Dedifferentiated amniotic fluid mesenchymal stem cell (primary cell): ENCODE measurements around the gene C17orf100.

Experiments used
- DNase-seq: peaks from one replicate; pipeline ENCODE4 v3.0.0-alpha.2; 2016; ENCODE audit errors: extremely low spot score

The C17orf100 gene

DNA sequence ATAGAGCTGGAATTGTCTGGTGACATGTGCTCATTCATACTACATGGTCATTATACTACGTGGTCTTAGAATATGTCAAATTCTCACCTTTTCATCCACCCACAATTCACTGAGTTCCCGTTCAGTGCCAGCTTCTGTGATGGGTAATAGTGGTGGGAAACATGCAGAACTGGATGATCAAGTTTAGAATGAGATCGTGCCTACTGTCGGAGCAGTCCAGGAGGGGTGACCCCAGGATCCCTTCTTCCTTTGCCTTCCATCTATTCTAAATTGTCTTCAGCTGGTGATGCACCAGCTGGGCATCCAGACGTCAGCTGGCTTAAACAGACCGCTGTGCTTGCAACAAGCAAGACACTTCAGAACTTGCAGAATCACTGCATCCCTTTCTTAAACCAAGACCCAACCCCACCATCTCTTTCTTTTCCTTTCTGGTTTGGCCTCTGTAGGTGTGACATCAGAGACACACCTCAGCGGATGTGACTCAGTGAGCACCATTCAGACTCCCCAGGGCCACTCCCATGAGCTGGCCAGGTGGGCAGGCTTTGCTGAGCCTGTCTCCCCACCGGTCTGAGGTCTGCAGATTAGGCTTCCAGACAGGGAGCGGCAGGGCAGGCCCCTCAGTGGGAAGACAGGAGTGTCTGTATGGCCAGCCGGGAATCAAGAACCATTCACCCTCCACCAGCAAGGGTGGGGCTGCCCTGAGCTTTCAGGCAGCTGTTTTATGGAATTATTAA is 18.1 kb downstream of the C17orf100 start:
- DNase-seq = no peak

GRCh38 chr17:6670571-6670970 is 19.0 kb downstream of the C17orf100 start:
- no peak for DNase-seq

DNA sequence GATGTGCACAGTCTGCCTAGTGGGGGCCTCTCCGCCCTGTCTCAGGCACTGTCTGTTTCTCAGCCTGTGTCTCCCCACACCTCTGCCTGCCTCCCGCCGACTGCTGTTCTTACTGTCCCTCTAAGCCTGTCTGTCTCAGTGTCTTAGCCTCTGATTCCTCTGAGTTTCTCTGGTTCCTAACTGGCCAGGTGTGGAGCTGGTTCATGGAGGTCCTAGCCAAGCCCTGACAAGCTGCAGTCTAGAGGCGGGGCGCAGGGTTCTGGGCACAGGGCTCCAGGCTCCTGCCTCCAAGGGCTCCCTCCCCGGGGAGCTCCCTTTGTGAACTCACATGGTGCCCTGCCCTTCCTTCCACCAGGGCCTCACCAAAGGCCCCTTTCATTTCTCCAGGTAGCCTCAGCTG is 19.4 kb downstream of the C17orf100 start:
- DNase-seq = no peak

- DNase-seq = no peak
These were observed 19.9 kb downstream of the C17orf100 start for GRCh38 chr17:6671431-6671830.

GRCh38 chr17:6674586-6674985 is 23.0 kb downstream of the C17orf100 start:
- no peak for DNase-seq

GRCh38 chr17:6675201-6675825 is 23.8 kb downstream of the C17orf100 start:
- DNase-seq = no peak

GRCh38 chr17:6676802-6677157 is 25.2 kb downstream of the C17orf100 start:
- DNase-seq = no peak

DNA sequence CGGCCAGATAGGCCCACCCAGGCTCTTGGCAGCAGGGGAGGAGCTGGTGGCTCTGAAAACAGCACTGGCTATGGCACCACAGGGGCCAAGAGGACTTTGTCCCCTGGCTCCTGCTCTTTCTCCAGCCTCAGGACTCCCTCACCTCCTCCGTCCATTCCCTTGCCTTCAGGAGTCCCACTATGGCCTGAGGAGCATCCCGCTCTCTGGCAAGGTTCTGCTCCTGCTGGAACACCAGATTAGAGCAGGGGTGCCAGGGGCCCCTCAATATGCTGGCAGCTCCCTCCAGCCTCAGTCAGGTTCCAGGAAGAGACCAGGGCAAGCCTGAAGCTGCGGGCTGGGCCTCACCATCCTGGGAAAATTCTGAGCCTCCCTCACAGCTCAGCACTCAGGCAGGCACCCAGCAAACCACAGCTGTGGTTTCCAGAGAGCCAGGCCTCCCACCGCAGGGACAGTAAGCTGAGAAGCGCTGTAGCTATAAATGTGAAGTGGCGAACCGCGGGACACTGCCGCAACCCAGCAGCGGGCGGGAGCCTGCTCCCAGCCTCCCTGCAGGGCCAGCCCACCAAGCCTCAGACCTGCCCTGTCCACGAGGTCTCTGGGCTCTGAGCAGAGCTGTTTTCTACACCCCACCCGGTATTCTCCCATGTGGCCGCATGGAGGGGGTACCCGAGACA is 25.7 kb downstream of the C17orf100 start:
- no peak for DNase-seq

DNA sequence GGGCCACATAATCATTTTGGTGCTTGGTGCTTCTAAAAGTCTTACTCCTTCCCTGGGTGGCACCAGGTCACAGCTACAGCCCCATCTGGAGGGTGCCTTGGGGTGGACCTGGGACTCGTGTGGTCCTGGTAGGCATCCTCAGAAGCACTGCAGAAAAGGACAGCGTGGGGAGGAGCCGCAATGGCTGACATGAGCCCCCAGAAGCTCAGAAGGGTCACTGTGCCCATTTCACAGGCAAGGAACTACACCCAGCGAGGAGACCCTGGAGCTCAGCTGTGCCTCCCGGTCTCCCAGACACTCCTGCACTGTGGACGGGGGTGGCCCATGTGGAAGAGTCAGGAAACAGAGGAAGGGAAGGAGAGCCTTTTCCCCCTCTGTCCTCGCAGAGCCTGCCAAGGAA is 26.4 kb downstream of the C17orf100 start:
- DNase-seq = no peak

DNA sequence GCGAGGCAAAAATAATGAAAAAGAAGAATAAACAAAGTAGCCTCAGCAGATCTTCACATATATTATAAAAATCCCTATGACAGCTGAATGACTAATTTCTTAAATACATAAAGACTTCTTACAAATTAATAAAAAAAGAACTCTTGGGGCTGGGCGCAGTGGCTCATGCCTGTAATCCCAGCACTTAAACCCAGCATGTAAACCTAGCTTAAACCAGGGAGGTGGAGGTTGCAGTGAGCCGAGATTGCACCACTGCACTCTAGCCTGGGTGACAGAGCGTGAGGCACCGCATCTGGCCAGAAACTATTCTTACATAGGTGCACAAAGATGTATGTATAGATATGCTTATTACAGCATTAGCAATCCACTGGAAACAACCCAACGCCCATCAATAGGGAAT is 27.7 kb downstream of the C17orf100 start:
- DNase-seq = no peak

DNA sequence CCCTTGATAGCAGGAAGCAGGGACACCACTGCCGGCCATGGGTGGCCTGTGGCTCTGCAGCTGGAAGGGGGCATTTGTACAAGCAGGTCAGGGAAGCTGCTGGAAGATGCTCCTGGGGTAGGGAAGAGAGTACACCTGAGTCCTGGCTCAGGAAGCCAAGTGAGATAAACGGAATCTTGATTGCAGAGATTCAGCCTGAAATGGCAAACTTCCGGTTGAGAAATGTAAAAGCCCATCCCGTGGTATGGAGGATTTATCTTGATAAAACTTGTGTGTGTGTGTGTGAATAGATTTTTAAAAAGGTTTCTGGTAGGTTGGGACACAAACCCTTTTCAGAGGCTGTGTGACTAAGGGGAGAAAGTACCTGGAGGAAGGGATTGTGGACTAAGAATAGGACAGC is 29.6 kb downstream of the C17orf100 start:
- DNase-seq = no peak

DNA sequence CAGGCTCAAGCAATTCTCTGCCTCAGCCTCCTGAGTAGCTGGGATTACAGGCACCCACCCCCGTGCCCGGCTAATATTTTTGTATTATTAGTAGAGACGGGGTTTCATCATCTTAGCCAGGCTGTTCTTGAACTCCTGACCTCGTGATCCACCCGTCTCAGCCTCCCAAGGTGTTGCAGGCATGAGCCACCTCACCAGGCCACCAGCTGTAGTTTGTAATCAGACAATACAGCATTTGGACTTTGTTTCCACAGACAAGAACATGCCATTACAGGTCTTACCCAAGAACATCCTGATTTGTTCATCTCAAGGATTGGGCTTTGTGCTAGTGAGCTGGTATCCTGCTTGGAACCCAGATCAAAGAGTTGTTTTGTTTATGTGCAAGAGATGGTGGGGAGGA is 30.1 kb downstream of the C17orf100 start:
- no peak for DNase-seq

DNA sequence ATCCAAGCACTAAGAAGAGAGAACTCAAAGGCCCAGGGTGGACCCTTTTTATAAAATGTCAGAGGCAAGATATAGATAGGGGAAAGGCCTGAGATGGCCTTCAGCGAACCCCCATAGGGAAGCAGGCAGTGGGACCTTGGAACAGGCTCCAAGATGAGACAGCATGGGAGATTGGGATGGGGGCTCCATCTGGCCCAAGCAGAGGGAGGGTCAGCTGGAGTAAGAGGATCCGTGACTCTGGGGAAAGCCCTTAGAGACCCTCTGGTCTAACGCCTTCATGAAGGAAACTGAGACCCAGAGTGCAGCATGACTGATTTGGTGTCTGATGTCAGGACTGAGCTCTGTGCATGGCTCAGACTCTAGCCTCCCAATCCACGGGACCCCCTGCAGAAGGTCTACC is 30.8 kb downstream of the C17orf100 start:
- no peak for DNase-seq

GRCh38 chr17:6683081-6683684 is 31.6 kb downstream of the C17orf100 start:
- no peak for DNase-seq

DNA sequence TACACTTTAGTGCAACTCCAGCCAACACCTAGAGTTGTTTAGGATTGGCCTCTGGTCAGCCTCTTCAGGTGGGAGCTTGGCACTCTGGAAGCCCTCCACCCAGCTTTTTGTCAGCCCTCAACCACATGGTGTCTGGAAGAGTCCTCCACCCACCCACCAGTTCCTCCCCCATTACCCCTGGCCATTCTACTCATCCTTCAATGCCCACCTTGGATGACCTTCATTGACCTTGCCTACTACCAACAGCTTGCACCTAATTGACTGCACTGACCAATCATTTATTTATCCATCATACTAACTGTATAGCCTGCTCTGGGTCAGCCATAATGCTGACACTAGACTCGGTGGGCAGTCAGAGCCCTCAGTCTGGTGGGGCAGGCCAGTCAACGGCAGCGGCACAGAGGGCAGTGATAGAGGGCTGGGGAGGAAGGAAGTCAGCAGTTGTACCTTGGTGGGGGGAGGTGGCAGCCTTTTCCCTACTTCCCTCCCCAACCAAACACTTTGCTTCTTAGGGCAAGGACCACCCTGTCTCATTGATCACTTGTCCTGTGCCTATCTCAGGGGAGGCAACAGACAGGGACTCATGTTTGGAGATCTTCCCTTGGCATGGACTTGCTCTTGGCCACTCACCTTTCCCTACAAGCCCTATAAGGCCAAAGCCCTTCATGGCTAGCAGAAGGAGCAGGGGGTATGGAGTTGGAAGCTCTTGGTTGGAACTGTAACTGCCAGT is 32.3 kb downstream of the C17orf100 start:
- no peak for DNase-seq

- no peak for DNase-seq
These were observed 32.9 kb downstream of the C17orf100 start for GRCh38 chr17:6684460-6684783.

- DNase-seq = no peak
These were observed 33.6 kb downstream of the C17orf100 start for GRCh38 chr17:6684881-6685767.

DNA sequence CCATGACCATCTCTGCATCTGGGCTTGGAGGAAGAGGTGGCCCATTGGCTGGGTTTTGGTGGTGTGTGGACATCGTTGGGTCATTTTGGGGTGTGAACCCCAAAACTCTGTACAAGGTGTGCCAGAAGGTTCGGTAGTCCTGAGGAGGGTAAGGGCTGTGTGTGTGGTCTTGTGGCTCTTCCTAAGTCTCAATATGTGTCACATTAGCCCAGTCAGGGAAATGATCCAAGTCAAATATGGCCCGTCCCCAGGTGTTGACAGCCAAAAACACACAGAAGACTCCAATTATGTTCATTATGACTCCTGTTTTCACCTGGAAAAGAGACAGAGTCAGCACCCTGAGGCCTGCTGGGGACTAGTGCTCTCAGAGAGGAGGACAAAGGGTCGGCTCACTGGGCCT is 34.5 kb downstream of the C17orf100 start:
- no peak for DNase-seq

DNA sequence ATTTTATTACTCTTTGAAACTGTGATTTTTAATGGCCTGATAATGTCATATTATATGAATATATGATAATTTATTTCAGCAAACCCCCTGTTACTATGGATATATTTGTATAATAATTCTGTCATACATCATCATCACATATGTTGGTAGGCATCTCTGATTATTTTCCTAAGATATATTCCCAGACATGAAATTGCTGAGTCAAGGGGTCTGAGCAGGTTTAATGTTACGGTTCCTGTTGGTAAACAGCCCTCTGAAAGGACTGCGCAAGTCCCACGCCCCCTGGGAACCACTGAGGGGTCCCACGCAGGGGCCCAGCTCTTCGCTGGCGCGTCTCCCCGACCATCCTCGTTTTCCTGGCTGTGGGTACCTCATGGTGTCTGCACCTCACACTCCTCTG is 37.4 kb downstream of the C17orf100 start:
- DNase-seq = no peak

DNA sequence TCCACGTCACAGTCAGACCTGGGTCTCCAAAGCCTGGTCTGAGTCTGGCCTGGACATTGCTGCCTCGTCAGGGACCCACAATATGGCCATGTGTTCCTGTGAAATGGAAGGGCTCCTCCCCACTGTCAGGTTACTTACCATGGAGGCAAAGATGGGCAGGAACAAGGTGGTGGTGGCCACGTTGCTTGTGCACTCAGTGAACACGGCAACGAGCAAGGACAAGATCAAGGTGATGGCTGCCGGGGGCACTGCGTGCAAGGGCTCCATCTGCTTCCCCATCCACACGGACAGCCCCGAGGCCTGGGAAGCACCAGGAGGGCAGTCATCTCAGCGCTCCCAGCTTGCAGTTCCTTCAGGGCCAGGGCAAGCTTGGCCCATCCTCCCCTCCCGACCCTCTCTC is 39.1 kb downstream of the C17orf100 start:
- no peak for DNase-seq

DNA sequence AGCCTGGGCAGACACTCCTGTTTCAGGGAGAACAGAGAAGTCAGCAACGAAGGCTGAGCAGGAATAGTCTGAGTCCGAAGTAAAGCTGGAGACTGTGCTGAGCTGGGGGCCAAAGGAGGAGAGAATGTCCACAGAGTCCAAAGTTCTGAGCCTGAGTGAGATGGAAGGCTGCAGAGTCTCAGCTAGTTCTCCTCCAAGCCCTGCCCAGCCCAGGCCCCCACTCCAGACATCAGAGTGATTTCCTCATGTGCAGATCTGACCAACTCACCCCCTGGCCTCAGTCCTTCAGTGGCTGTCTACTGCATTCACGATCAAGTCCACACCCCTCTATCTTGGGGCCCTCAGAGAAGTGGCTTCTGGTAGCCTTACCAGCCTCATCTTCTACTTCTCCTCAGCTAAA is 40.0 kb downstream of the C17orf100 start:
- no peak for DNase-seq
